ENCODE data around the gene NFIA. TPM values are rescaled to one million over a fixed set of nuclear protein-coding genes. Genes with fewer than 3 reads are reported as not detected.

Gene NFIA
- total and polyA plus RNA-seq, 7 donors: 4.0 to 42.7 (median 30.6) TPM

- 77 to 96% (median 86%) methylated on average over 2 of the region's 2 CpGs for WGBS, 3 donors
- intact Hi-C loops (cut with DNase I): no loop called here
- ATAC-seq: no peak
Measured at GRCh38 chr1:61293986-61294504, 211.7 kb downstream of the NFIA start.

DNA sequence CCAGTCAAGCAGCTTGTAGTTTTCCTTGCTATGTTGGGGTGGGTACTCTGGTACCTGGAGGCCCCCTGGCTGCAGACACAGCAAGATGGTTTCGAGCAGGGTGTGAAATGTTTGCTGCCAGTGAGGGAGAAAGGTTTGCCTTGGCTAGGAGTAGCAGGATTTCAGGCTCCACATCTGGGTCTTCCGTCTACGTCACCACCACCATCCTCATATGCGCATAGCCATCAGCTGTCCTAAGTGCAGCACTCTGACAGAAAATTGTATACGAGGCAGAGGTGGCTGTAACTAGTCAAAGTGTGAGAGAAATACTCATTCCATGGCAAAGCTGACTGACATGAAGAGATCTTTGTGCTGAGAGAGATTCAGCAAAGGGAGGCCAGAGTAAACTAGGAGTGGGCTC, 212.6 kb downstream of the NFIA start:
- Histone ChIP-seq H3K4me1 (peaks cover 17% of the 10 kb centered on the region), H3K4me3 (no peak overlapping the region), H3K27me3 (ENCODE audit: insufficient read depth in 3 of 3, low read length in 2 of 3) (no peaks in the 10 kb centered on the region), H3K27ac (no peak overlapping the region), H3K36me3 (ENCODE audit: insufficient read depth in 1 of 2, low read depth in 1 of 2) (no peaks in the 10 kb centered on the region), H3K9me3 (no peaks in the 10 kb centered on the region)
- no peak for TF ChIP-seq CTCF (IDR thresholded peaks at IDR 0.05)
- 82 to 90% (median 88%) methylated on average over 5 of the region's 5 CpGs for whole genome bisulfite sequencing, 3 donors
- ATAC-seq (no peak), DNase-seq (no peak)
- intact Hi-C loops (cut with DNase I): no loop called here

More at GRCh38 chr1:61293986-61294504, 211.7 kb downstream of the NFIA start:
- peaks cover 18% of the 10 kb centered on the region for H3K4me1 ChIP-seq
- TF ChIP-seq CTCF (IDR thresholded peaks at IDR 0.05): no peak
- no peaks in the 10 kb centered on the region for H3K9me3 ChIP-seq
- H3K36me3 ChIP-seq (ENCODE audit: insufficient read depth in 1 of 2, low read depth in 1 of 2): no peaks in the 10 kb centered on the region
- no peak overlapping the region for H3K4me3 ChIP-seq
- no peak for DNase-seq
- H3K27me3 ChIP-seq (ENCODE audit: insufficient read depth in 3 of 3, low read length in 2 of 3): no peaks in the 10 kb centered on the region
- no peak overlapping the region for H3K27ac ChIP-seq

- 76 to 86% (median 81%) methylated on average over 2 of the region's 2 CpGs for WGBS, 3 donors
- H3K27me3 ChIP-seq (ENCODE audit: insufficient read depth in 3 of 3, low read length in 2 of 3): no peaks in the 10 kb centered on the region
- no peak overlapping the region for H3K4me3 ChIP-seq
- no peaks in the 10 kb centered on the region for H3K36me3 ChIP-seq (ENCODE audit: insufficient read depth in 1 of 2, low read depth in 1 of 2)
- H3K9me3 ChIP-seq: no peaks in the 10 kb centered on the region
- DNase-seq: no peak
- no peak overlapping the region for H3K27ac ChIP-seq
- no peak for TF ChIP-seq CTCF (IDR thresholded peaks at IDR 0.05)
- no peak for ATAC-seq
- intact Hi-C loops (cut with DNase I): no loop called here
- peaks cover 8% of the 10 kb centered on the region for H3K4me1 ChIP-seq
Measured at GRCh38 chr1:61295818-61296537, 213.6 kb downstream of the NFIA start.

GRCh38 chr1:61297887-61298286, 215.5 kb downstream of the NFIA start:
- 85 to 87% (median 86%) methylated on average over 7 of the region's 7 CpGs for WGBS, 3 donors
- no peak for TF ChIP-seq CTCF (IDR thresholded peaks at IDR 0.05)
- Histone ChIP-seq H3K27me3 (ENCODE audit: insufficient read depth in 3 of 3, low read length in 2 of 3) (no peaks in the 10 kb centered on the region), H3K9me3 (no peaks in the 10 kb centered on the region), H3K27ac (no peak overlapping the region), H3K4me1 (peaks cover 17% of the 10 kb centered on the region), H3K36me3 (ENCODE audit: insufficient read depth in 1 of 2, low read depth in 1 of 2) (no peaks in the 10 kb centered on the region), H3K4me3 (no peak overlapping the region)
- ATAC-seq (no peak), DNase-seq (no peak)
- intact Hi-C loops (cut with DNase I): no loop called here

Measured in psoas muscle (tissue), 8 donors.